Muscle layer of colon (tissue), 2 donors: ENCODE measurements around the gene MYMX.

Experiments
- H3K27ac ChIP-seq: one replicate; pipeline ENCODE4 v1.7.0; 2013; ENCODE audit warnings: low read depth, mild to moderate bottlenecking, low read length, moderate library complexity
- H3K27me3 ChIP-seq, 2 donors: one replicate each; pipeline ENCODE4 v1.7.0; 2013; ENCODE audit warnings: low read length in 2 of 2, mild to moderate bottlenecking in 2 of 2; ENCODE audit not compliant: insufficient read depth in 2 of 2, control insufficient read depth in 1 of 2
- H3K36me3 ChIP-seq: one replicate; pipeline ENCODE4 v1.7.0; 2013; ENCODE audit warnings: mild to moderate bottlenecking, low read length; ENCODE audit not compliant: insufficient read depth
- H3K4me1 ChIP-seq: one replicate; pipeline ENCODE4 v1.7.0; 2013; ENCODE audit warnings: mild to moderate bottlenecking, low read length; ENCODE audit not compliant: insufficient read depth
- H3K4me3 ChIP-seq, 2 donors: one replicate each; pipeline ENCODE4 v1.7.0; 2013; ENCODE audit warnings: low read length in 2 of 2, low read depth in 1 of 2, mild to moderate bottlenecking in 1 of 2, moderate library complexity in 1 of 2
- H3K9ac ChIP-seq: one replicate; pipeline ENCODE4 v1.7.0; 2013; ENCODE audit warnings: low read length
- H3K9me3 ChIP-seq: one replicate; pipeline ENCODE4 v1.7.0; 2013; ENCODE audit warnings: mild to moderate bottlenecking, low read length
- donor health status: abdominal sarcoma.
- donor health status: Adenocarcinoma of cecum.

Gene MYMX

GRCh38 chr6:44222486-44223318 is 6.0 kb downstream of the MYMX start:
- Histone ChIP-seq H3K27me3 (no peaks in the 10 kb centered on the region), H3K27ac (peak overlapping the region; percentile 70), H3K4me1 (peaks cover 78% of the 10 kb centered on the region), H3K36me3 (no peaks in the 10 kb centered on the region), H3K9ac (peak overlapping the region; percentile 66), H3K4me3 (peak overlapping the region; percentile 58 to 59), H3K9me3 (no peaks in the 10 kb centered on the region)

DNA sequence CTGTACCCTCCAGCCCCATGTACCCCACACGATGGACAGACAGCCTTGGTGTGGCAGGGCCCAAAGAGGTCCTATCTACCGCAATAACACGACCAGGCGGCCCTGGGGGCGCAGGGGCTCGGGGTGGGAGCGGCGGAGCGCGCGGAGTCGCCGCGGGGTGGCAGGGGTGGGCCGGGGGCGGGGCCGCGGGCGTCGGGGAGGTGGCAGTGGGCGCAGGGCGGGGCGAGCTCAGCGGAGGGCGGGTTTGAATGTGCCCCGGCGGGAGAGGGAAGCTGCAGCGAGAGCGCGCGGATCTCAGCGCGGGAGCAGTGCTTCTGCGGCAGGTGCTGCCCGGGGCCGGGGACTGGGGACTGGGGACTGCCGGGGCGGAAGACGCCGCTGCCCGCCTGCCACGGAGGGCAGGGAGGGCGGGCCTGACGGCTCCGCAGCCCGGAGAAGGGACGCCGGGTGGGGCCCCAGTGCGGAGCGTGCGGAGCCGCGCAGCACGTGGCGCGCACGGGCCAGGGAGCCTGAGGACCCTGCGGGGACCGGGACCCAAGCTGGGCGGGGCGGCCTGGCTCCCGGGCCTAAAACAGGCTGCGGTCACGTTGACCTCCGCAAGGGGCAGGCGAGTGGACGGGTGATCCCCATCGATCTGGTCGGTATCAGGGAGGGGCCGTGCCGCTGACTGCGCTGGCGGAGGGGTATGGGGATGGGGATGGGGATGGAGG is 6.7 kb downstream of the MYMX start, which contains the start of gene SLC29A1:
Gene SLC29A1, plus strand, starts transcription at position 277 of the 710 bp plus-strand sequence. CDS start 3,719 bp downstream, outside the sequence.
- H3K27ac ChIP-seq, result peak within 1 kb of the TSS; percentile 70
- no peaks in the 10 kb centered on the region for H3K9me3 ChIP-seq
- peak within 1 kb of the TSS; percentile 58 to 71 for H3K4me3 ChIP-seq
- H3K9ac ChIP-seq, result peak within 1 kb of the TSS; percentile 66
- H3K36me3 ChIP-seq, result no peaks in the 10 kb centered on the region
- H3K4me1 ChIP-seq, result peaks cover 78% of the 10 kb centered on the region
- H3K27me3 ChIP-seq, result no peaks in the 10 kb centered on the region

DNA sequence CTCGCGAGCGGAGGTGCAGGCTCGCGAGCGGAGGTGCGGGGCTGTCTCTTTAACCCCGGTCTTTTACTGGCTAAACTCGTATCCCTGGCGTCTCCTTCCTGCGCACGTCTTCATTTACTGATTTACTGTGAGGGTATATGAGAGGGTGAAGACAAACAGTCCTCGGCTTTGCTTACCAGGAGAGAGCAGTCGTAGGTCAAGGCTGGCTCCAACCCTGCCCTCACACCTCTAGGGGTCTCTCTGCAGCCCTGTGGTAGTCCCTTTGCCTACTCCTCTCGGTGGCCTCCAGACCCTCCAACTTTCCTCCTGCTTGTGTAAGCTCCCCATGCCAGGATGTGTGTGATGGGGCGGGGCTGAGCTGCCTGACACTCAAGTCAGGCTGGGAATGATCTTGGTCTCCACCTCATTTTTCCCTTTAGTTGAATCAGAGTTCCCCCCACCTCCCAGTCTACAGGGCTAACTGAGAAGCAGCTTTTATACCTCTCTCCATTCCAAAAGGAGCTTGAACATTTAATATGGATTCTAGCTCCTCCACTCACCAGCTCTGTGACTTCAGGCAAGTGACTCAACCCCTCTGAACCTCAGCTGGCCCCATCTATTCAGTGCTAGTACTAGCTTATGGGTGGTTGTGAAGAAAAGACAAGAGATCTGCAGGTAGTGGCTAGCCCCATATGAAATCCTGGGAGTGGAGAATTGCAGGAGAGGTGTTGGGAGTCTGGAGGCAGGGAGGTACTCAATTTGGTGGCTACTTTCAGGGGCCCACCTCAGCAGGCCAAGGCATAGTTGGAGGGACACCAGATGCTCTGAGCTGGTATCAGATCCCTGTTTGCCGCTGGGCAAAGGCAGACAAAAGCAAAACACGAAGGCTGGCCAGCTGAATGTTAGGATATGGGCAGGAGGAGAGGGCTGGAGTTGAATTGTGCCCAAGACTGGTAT is 7.6 kb downstream of the MYMX start:
- Histone ChIP-seq H3K4me3 (peak overlapping the region in 1 of 2 donors; percentile 71), H3K27ac (peak overlapping the region; percentile 28), H3K36me3 (peaks cover 4% of the 10 kb centered on the region)

GRCh38 chr6:44224965-44225305 is 8.2 kb downstream of the MYMX start:
- Histone ChIP-seq H3K27ac (peak overlapping the region; percentile 20), H3K4me3 (peak overlapping the region in 1 of 2 donors; percentile 71), H3K9me3 (no peaks in the 10 kb centered on the region), H3K27me3 (no peaks in the 10 kb centered on the region), H3K9ac (peak overlapping the region; percentile 37), H3K4me1 (peaks cover 85% of the 10 kb centered on the region), H3K36me3 (peaks cover 10% of the 10 kb centered on the region)

More for the DNA sequence above, 7.6 kb downstream of the MYMX start:
- Histone ChIP-seq H3K4me1 (peaks cover 80% of the 10 kb centered on the region), H3K9ac (peak overlapping the region; percentile 37), H3K9me3 (no peaks in the 10 kb centered on the region), H3K27me3 (no peaks in the 10 kb centered on the region)

DNA sequence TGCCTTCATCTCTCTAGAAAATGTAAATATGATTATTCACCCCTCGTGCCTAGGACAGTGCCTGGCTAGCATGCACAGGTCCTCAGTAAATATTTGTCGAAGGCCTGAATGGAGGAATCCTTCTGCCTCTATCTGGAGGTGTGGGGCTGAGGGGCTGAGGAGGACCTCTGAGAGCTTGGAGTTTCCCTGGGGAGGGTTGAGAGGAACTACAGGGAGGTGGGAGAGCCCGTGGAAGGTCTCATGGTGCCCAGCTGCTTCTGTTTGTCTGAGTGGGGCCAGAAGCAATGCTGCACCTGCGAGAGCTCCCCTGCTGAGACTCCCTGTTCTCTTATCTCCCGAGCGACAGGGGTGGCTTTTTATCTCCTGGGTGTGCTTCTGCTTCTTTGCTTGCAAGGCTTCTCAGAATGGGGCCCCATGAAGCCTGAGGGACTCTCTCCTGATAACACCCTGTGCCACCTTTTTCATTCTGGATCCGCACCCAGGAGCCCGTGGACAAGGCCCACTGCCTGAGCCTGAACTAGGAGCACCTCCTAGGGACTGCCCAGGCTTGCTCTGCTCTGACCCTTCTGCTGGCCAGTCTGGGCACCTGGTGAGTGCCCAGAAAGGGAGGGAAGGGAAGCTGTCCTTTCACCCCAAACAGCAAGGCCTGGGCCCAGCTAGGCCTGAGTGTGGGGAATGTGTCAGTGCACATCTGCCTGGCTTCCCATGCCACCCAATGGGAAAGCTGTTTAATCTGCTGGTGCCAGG is 9.0 kb downstream of the MYMX start:
- Histone ChIP-seq H3K4me3 (peak overlapping the region in 1 of 2 donors; percentile 71), H3K36me3 (peaks cover 18% of the 10 kb centered on the region), H3K9me3 (no peaks in the 10 kb centered on the region), H3K27ac (peak overlapping the region; percentile 86), H3K4me1 (peaks cover 89% of the 10 kb centered on the region), H3K9ac (peak overlapping the region; percentile 23), H3K27me3 (no peaks in the 10 kb centered on the region)

DNA sequence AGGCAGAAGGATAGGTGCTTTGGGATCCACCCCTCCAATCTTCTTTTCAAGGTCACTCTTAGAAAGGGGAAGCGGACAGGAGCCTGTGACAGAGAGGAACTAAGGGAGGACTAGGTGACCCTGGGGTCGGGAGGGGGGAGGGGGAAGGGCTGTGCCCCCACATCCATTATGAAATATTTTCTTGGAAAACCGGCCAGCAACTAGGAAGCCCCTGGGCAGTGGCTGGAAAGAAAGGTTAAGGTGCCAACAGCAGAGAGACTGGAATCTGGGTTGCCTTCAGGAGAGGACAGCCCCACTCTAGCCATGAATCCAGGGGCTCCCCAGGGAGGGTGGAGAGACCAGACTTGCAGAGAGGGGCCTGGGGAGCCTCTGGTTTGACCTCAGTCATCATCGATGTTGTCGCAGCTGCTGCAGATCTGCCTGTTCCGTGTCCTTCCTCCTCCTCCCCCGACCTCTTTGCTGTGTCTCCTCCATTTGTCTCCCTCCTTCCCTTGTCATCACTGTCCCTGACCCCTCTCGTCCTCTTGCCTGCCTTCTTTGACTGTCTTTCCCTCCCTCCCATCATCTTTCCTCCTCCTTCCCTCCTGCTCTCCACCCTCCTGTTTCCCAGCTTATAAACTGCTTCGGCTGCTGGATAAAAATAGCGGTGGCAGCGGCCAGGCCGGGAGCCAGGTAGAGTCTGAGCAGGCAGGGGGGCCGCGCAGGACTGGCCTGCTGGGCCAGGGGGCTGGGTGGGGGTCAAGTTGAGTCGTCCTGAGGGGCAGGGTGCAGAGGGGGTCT is 9.8 kb downstream of the MYMX start:
- H3K36me3 ChIP-seq, result peaks cover 26% of the 10 kb centered on the region
- H3K9me3 ChIP-seq, result no peaks in the 10 kb centered on the region
- H3K27me3 ChIP-seq, result no peaks in the 10 kb centered on the region
- H3K4me1 ChIP-seq, result peaks cover 89% of the 10 kb centered on the region
- peak overlapping the region in 1 of 2 donors; percentile 71 for H3K4me3 ChIP-seq
- peak overlapping the region; percentile 86 for H3K27ac ChIP-seq
- H3K9ac ChIP-seq, result peak overlapping the region; percentile 36

- Histone ChIP-seq H3K4me1 (peaks cover 90% of the 10 kb centered on the region), H3K9me3 (no peaks in the 10 kb centered on the region), H3K27ac (peak overlapping the region; percentile 86), H3K9ac (peak overlapping the region; percentile 36), H3K27me3 (no peaks in the 10 kb centered on the region), H3K4me3 (peak overlapping the region in 1 of 2 donors; percentile 71), H3K36me3 (peaks cover 33% of the 10 kb centered on the region)
Measured at GRCh38 chr6:44227148-44227793, 10.5 kb downstream of the MYMX start.

DNA sequence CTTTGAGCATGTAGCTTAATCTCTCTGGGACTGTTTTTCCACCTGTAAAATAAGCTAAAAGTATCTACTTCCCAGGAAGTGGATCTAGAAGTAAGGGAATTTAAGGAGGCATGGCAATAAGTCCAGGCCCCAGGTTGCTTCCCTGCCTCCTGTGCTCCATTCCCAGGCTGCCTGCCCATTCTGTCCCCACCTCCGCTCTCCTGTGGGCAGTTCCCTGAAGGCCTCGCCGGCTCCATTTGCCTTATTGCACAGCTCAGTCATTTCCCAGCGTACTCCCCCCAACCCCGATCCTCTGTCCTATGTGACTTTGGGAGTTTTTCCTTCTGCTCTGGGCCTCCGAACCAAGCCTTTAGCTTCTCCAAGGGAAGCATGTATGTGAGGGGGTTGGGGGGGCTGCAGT is 11.3 kb downstream of the MYMX start:
- peaks cover 90% of the 10 kb centered on the region for H3K4me1 ChIP-seq
- H3K27ac ChIP-seq, result peak overlapping the region; percentile 86
- no peaks in the 10 kb centered on the region for H3K27me3 ChIP-seq
- H3K36me3 ChIP-seq, result peaks cover 41% of the 10 kb centered on the region
- H3K4me3 ChIP-seq, result peak overlapping the region in 1 of 2 donors; percentile 71
- no peaks in the 10 kb centered on the region for H3K9me3 ChIP-seq
- peak overlapping the region; percentile 36 for H3K9ac ChIP-seq

DNA sequence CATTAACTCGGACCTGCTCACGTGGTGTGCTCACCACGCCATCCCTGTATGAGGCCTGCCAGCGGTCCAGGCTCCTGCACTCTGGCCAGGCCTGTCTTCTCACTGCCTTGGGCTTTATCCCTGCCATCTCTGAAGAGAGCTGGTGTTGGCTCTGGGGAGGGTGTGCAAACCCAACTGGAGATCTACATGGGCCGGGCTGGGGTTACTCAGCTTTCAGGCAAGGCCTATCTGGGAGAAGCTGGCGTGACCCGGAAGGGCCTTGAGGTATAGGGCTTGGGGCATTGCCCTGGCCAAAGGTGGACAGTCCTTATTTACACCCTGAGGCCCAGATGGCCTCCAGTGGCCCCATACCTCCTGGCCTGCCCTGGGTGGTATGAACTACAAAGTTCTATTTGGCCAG is 11.7 kb downstream of the MYMX start:
- Histone ChIP-seq H3K27ac (peak overlapping the region; percentile 86), H3K9ac (peak overlapping the region; percentile 36), H3K36me3 (peaks cover 45% of the 10 kb centered on the region), H3K4me3 (peak overlapping the region in 1 of 2 donors; percentile 71), H3K27me3 (no peaks in the 10 kb centered on the region), H3K9me3 (no peaks in the 10 kb centered on the region), H3K4me1 (peaks cover 94% of the 10 kb centered on the region)
